Measurements from ENCODE around the gene TRAPPC1. TPM values are rescaled to one million over a fixed set of nuclear protein-coding genes. Genes with fewer than 3 reads are reported as not detected.
"Not testable (repeated sequence)": the region's sequence is repeated elsewhere in the genome, so short reads cannot be mapped to it uniquely, and the experiment has no call there.

The TRAPPC1 gene
- total and polyA plus RNA-seq, 10 donors, result 71.1 to 172 (median 114) TPM

DNA sequence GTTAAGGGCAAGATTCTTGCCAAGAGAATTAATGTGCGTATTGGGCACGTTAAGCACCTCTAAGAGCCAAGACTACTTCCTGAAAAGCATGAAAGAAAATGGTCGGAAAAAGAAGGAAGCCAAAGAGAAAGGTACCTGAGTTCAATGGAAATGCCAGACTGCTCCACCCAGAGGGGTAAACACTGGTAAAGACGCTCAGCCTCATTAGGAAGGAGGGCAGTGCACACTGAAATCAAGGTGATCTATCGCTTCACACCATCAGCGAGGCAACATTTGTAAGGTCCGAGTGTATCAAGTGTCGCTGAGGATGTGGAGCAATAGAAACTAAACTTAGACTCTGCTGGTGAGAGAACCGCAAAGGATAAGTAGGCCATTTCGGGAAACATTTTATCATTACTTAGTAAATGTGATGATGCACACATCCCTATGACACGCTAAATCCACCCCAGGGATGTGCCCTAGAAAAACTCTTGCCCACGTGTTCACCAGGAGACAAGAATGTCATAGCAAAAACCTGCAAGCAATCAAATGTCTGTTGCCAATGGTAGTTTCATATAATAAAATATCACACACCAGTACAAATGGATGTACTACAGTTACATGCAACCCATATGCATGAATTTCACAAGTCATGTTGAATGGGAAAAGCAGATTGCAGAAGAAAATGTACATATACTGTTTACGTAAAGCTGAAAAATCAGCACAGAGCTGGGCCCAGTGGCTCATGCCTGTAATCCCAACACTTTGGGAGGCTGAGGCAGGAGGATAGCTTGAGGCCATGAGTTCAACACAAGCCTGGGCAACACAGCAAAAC is 23.9 kb upstream of the TRAPPC1 start:
- no peaks in the 10 kb centered on the region for H3K9me3 ChIP-seq
- H3K36me3 ChIP-seq, result no peaks in the 10 kb centered on the region
- DNase-seq, result no peak
- H3K27ac ChIP-seq, result no peak overlapping the region
- H3K4me1 ChIP-seq, result peaks cover 0 to 23% (median 0%) of the 10 kb centered on the region in 6 donors
- intact Hi-C loops (cut with DNase I; ENCODE audit: low total_unique reads), result no loop called here
- peaks cover 0 to 9% (median 3%) of the 10 kb centered on the region in 7 donors for H3K27me3 ChIP-seq (replicated peaks in 1 of 7)
- H3K4me3 ChIP-seq, result no peak overlapping the region
- TF ChIP-seq POLR2A (IDR thresholded peaks at IDR 0.05), result no peak
- TF ChIP-seq, protein P1, sequence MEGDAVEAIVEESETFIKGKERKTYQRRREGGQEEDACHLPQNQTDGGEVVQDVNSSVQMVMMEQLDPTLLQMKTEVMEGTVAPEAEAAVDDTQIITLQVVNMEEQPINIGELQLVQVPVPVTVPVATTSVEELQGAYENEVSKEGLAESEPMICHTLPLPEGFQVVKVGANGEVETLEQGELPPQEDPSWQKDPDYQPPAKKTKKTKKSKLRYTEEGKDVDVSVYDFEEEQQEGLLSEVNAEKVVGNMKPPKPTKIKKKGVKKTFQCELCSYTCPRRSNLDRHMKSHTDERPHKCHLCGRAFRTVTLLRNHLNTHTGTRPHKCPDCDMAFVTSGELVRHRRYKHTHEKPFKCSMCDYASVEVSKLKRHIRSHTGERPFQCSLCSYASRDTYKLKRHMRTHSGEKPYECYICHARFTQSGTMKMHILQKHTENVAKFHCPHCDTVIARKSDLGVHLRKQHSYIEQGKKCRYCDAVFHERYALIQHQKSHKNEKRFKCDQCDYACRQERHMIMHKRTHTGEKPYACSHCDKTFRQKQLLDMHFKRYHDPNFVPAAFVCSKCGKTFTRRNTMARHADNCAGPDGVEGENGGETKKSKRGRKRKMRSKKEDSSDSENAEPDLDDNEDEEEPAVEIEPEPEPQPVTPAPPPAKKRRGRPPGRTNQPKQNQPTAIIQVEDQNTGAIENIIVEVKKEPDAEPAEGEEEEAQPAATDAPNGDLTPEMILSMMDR (IDR thresholded peaks at IDR 0.05 in 8 of 11, conservative IDR thresholded peaks at IDR 0.05 in 3 of 11), result no peak
- no peak for TF ChIP-seq POLR2AphosphoS5 (IDR thresholded peaks at IDR 0.05)
- 77 to 89% (median 79%) methylated on average over 13 of the region's 13 CpGs for whole genome bisulfite sequencing, 5 donors

DNA sequence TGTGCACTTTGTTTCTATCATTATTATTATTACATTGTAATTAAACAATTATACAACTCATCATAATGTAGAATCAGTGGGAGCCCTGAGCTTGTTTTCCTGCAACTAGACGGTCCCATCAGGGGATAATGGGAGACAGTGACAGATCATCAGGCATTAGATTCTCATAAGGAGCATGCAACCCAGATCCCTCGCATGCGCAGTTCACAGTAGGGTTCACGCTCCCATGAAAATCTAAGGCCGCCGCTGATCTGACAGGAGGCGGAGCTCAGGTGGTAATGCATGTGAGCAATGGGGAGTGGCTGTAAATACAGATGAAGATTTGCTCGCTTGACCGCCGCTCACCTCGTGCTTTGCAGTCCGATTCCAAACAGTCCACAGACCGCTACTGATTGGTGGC is 21.5 kb upstream of the TRAPPC1 start:
- H3K27me3 ChIP-seq (replicated peaks in 1 of 7); H3K9me3 ChIP-seq; H3K4me3 ChIP-seq; DNase-seq; intact Hi-C loops (cut with DNase I; ENCODE audit: low total_unique reads); H3K27ac ChIP-seq: not testable (repeated sequence)
- H3K36me3 ChIP-seq, result peaks cover 0 to 23% (median 13%) of the 10 kb centered on the region in 6 donors
- peaks cover 0 to 20% (median 0%) of the 10 kb centered on the region in 6 donors for H3K4me1 ChIP-seq
- WGBS, 5 donors, result 93 to 97% (median 96%) methylated on average over 13 of the region's 13 CpGs

DNA sequence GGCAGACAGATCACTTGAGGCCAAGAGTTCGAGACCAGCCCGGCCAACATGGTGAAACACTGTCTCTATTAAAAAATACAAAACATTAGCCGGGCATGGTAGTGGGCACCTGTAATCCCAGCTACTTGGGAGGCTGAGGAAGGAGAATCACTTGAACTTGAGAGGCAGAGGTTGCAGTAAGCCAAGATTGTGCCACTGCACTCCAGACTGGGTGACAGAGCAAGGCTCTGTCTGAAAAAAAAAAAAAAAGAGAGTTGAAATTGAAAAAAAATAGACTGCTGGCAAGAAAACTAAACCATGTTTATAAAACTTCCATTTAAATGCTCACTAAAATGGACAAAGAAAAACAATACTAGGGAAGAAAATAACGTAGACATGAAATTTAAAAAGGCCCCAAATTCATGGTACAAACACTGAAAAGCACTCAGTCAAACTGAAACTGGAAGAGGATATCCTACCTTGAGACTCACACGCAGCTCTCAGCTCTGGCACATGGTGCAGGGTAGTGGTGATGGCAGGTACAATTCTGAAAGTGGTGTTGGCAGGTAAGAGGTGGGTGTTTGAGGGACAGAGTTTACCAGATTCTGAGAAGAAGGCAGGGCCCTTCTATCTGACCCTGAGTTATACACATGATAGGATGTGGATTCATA is 19.5 kb upstream of the TRAPPC1 start:
- Histone ChIP-seq H3K9me3 (no peaks in the 10 kb centered on the region), H3K36me3 (peaks cover 0 to 43% (median 32%) of the 10 kb centered on the region in 6 donors), H3K4me1 (peaks cover 0 to 18% (median 0%) of the 10 kb centered on the region in 6 donors), H3K27ac (peak overlapping the region in 5 of 8 donors; percentile 30 to 60 (median 32)), H3K27me3 (replicated peaks in 1 of 7) (no peaks in the 10 kb centered on the region), H3K4me3 (no peak overlapping the region)
- WGBS, 5 donors, result 59 to 77% (median 70%) methylated on average over 5 of the region's 5 CpGs
- intact Hi-C loops (cut with DNase I; ENCODE audit: low total_unique reads), result no loop called here
- TF ChIP-seq POLR2AphosphoS5 (IDR thresholded peaks at IDR 0.05) (no peak), POLR2A (IDR thresholded peaks at IDR 0.05) (no peak)
- TF ChIP-seq, protein P1 (IDR thresholded peaks at IDR 0.05 in 8 of 11, conservative IDR thresholded peaks at IDR 0.05 in 3 of 11), result no peak
- DNase-seq, result no peak

DNA sequence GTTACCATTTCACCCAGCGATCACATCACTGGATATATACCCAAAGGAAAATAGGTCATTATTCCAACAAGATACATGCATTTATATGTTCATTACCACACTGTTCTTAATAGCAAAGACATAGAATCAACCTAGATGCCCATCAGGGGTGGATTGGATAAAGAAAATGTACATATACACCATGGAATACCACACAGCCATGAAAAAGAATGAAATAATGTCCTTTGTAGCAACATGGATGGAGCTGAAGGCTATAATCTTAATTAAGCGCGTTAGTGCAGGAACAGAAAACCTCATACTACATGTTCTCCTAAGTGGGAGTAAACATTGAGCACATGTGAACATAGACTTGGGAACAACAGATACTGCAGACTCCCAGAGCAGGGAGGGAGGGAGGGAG is 18.8 kb upstream of the TRAPPC1 start:
- no peak for DNase-seq
- peaks cover 0 to 50% (median 39%) of the 10 kb centered on the region in 6 donors for H3K36me3 ChIP-seq
- TF ChIP-seq, protein P1 (IDR thresholded peaks at IDR 0.05 in 8 of 11, conservative IDR thresholded peaks at IDR 0.05 in 3 of 11), result no peak
- no peak for TF ChIP-seq POLR2AphosphoS5 (IDR thresholded peaks at IDR 0.05)
- no peak for TF ChIP-seq POLR2A (IDR thresholded peaks at IDR 0.05)
- H3K9me3 ChIP-seq, result no peaks in the 10 kb centered on the region
- no peak overlapping the region for H3K4me3 ChIP-seq
- H3K4me1 ChIP-seq, result peaks cover 0 to 12% (median 0%) of the 10 kb centered on the region in 6 donors
- intact Hi-C loops (cut with DNase I; ENCODE audit: low total_unique reads), result no loop called here
- peak overlapping the region in 1 of 8 donors; percentile 32 for H3K27ac ChIP-seq
- no peaks in the 10 kb centered on the region for H3K27me3 ChIP-seq (replicated peaks in 1 of 7)
- 58 to 97% (median 81%) methylated on average over 3 of the region's 3 CpGs for WGBS, 5 donors

Measured in spleen (tissue), 11 donors.